ENCODE results near the gene TMCO1. TPM values are rescaled to one million over a fixed set of nuclear protein-coding genes. Genes with fewer than 3 reads are reported as not detected.
"Not testable (repeated sequence)": the region's sequence is repeated elsewhere in the genome, so short reads cannot be mapped to it uniquely, and the experiment has no call there.

TMCO1 gene
- total and polyA plus RNA-seq, 10 donors = 23.3 to 57.9 (median 50.7) TPM

GRCh38 chr1:165717918-165718515 is 50.7 kb downstream of the TMCO1 start:
- 20 to 33% (median 27%) methylated on average over 4 of the region's 4 CpGs for WGBS, 5 donors
- Histone ChIP-seq H3K27me3 (replicated peaks in 1 of 7) (no peaks in the 10 kb centered on the region), H3K9me3 (no peaks in the 10 kb centered on the region), H3K4me3 (no peak overlapping the region), H3K36me3 (no peaks in the 10 kb centered on the region), H3K4me1 (no peaks in the 10 kb centered on the region), H3K27ac (no peak overlapping the region)
- DNase-seq = no peak
- intact Hi-C loops (cut with DNase I; ENCODE audit: low total_unique reads) = loop anchor here (5.0 kb wide), 1 partner anchor 194 kb away; no protein-coding TSS in a partner anchor
- peak in 10 of 11 experiments; percentile 19 to 65 (median 50) for TF ChIP-seq CTCF (IDR thresholded peaks at IDR 0.05 in 8 of 11, conservative IDR thresholded peaks at IDR 0.05 in 3 of 11)
- TF ChIP-seq POLR2AphosphoS5 (IDR thresholded peaks at IDR 0.05) = no peak

DNA sequence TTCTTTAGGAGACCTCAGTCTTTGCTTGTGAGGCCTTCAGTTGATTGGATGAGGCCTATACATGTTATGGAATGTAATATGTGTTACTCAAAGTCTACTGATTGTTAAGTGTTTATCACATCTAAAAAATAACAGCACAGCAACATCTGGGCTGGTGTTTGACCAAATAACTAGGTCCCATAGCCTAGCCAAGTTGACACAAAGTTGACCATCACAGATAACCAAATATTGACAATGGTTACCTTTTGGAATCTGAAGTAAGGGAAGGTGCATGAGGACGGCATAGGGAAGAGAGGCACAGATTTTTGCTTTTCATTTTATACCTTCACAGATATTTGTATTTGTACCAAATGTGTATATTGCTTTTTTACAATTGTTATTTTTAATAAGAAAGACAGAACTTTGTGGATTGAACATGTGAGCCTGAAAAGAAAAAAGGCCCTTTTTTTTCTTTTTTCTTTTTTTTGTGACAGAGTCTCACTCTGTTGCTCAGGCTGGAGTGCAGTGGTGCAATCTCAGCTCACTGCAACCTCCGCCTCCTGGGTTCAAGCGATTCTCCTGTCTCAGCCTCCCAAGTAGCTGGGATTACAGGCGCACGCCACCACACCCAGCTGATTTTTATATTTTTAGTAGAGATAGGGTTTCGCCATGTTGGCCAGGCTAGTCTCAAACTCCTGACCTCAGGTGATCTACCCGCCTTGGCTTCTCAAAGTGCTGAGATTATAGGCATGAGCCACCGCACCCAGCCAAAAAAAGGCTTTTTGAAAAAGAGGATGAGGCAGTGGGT is 52.2 kb downstream of the TMCO1 start:
- H3K27me3 ChIP-seq (replicated peaks in 1 of 7); H3K4me1 ChIP-seq; DNase-seq; H3K4me3 ChIP-seq; H3K9me3 ChIP-seq; H3K27ac ChIP-seq; H3K36me3 ChIP-seq: not testable (repeated sequence)
- WGBS, 5 donors = 81 to 100% (median 96%) methylated on average over 8 of the region's 8 CpGs
- intact Hi-C loops (cut with DNase I; ENCODE audit: low total_unique reads) = loop anchor here (5.0 kb wide), 1 partner anchor 196 kb away; no protein-coding TSS in a partner anchor

DNA sequence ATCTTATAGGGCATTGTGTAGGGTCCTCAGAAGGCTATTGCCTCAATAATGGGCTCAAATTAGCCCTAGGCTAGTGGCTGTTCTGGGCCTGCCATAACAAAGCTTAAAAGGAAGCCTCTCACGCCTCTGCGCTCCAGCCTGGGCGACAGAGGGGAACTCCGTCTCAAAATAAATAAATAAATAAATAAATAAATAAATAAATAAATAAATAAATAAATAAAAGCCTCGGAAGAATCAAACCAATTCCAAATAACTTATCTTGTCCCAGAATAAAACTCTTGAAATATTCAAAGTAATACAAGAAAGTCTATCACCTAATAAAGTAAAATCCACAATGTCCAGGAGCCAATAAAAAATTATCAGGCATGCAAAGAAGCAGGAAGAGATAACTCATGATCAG is 55.9 kb downstream of the TMCO1 start:
- no peaks in the 10 kb centered on the region for H3K4me1 ChIP-seq
- 93 to 98% (median 98%) methylated on average over 5 of the region's 5 CpGs for WGBS, 5 donors

GRCh38 chr1:165707984-165708706 is 60.5 kb downstream of the TMCO1 start:
- no peak overlapping the region for H3K27ac ChIP-seq
- intact Hi-C loops (cut with DNase I; ENCODE audit: low total_unique reads) = no loop called here
- DNase-seq = no peak
- TF ChIP-seq POLR2AphosphoS5 (IDR thresholded peaks at IDR 0.05) (no peak), POLR2A (IDR thresholded peaks at IDR 0.05) (no peak), CTCF (IDR thresholded peaks at IDR 0.05 in 8 of 11, conservative IDR thresholded peaks at IDR 0.05 in 3 of 11) (no peak)
- no peak overlapping the region for H3K4me3 ChIP-seq
- H3K9me3 ChIP-seq = no peaks in the 10 kb centered on the region
- H3K4me1 ChIP-seq = no peaks in the 10 kb centered on the region
- H3K36me3 ChIP-seq = no peaks in the 10 kb centered on the region
- 68 to 88% (median 85%) methylated on average over 10 to 11 of the region's 11 CpGs for WGBS, 5 donors
- peaks cover 0 to 9% (median 0%) of the 10 kb centered on the region in 7 donors for H3K27me3 ChIP-seq (replicated peaks in 1 of 7)

More for the DNA sequence above, 55.9 kb downstream of the TMCO1 start:
- H3K27me3 ChIP-seq (replicated peaks in 1 of 7) = peaks cover 0 to 5% (median 0%) of the 10 kb centered on the region in 7 donors
- H3K9me3 ChIP-seq = no peaks in the 10 kb centered on the region
- intact Hi-C loops (cut with DNase I; ENCODE audit: low total_unique reads) = no loop called here
- DNase-seq = no peak
- no peak overlapping the region for H3K4me3 ChIP-seq
- H3K36me3 ChIP-seq = no peaks in the 10 kb centered on the region
- no peak overlapping the region for H3K27ac ChIP-seq
- TF ChIP-seq CTCF (IDR thresholded peaks at IDR 0.05 in 8 of 11, conservative IDR thresholded peaks at IDR 0.05 in 3 of 11) = no peak
